Stimulated activated naive B cell treated with anti-CD40 and anti-IgM and Interleukin-4, amounts not matched to agents 10 μg/mL and 1 μg/mL and 100 μg/mL, for 72 hours (primary cell): Measurements from ENCODE around the gene SARM1.
A peak's percentile ranks its signal among the peaks of the same experiment; 100 is the strongest.
"Not testable (repeated sequence)": the region's sequence is repeated elsewhere in the genome, so short reads cannot be mapped to it uniquely, and the experiment has no call there.

Source experiments
- ATAC-seq, 2 donors: fragments of 150-1000 bp; cut with Tn5 transposase; replicated peaks; 2 replicates each; pipeline ENCODE4 v1.10.0; 2021; ENCODE audit warnings: moderate library complexity in 1 of 2
- DNase-seq: peaks from one replicate; pipeline ENCODE4 v3.0.0; 2021
- H3K27ac Mint-ChIP-seq: one replicate; pipeline ENCODE4 v1.8.0; 2022; ENCODE audit warnings: mild to moderate bottlenecking, mixed read lengths
- H3K27me3 Mint-ChIP-seq, 2 donors: one replicate each; pipeline ENCODE4 v1.8.0; 2022; ENCODE audit warnings: mixed read lengths in 2 of 2
- H3K36me3 Mint-ChIP-seq, 2 donors: one replicate each; pipeline ENCODE4 v1.8.0; 2022; ENCODE audit warnings: mixed read lengths in 2 of 2, mild to moderate bottlenecking in 1 of 2
- H3K4me1 Mint-ChIP-seq, 2 donors: one replicate each; pipeline ENCODE4 v1.8.0; 2022; ENCODE audit warnings: mixed read lengths in 2 of 2, mild to moderate bottlenecking in 1 of 2
- H3K4me3 Mint-ChIP-seq, 2 donors: one replicate each; pipeline ENCODE4 v1.8.0; 2022; ENCODE audit warnings: mild to moderate bottlenecking in 2 of 2, mixed read lengths in 2 of 2, moderate library complexity in 1 of 2
- H3K9me3 Mint-ChIP-seq, 2 donors: one replicate each; pipeline ENCODE4 v1.8.0; 2022; ENCODE audit warnings: mixed read lengths in 2 of 2, mild to moderate bottlenecking in 1 of 2

SARM1 gene

GRCh38 chr17:28421787-28422305 is 50.4 kb downstream of the SARM1 start:
- no peak overlapping the region for H3K27ac Mint-ChIP-seq
- H3K9me3 Mint-ChIP-seq, result no peaks in the 10 kb centered on the region
- DNase-seq (no peak), ATAC-seq (no peak)
- peaks cover 1 to 3% of the 10 kb centered on the region in 2 donors for H3K4me1 Mint-ChIP-seq
- H3K4me3 Mint-ChIP-seq, result no peak overlapping the region
- H3K36me3 Mint-ChIP-seq, result no peaks in the 10 kb centered on the region
- H3K27me3 Mint-ChIP-seq, result peaks cover 11 to 46% of the 10 kb centered on the region in 2 donors

GRCh38 chr17:28425206-28425605 is 53.7 kb downstream of the SARM1 start:
- ATAC-seq, result no peak
- Mint-ChIP-seq H3K27me3 (peaks cover 8 to 31% of the 10 kb centered on the region in 2 donors), H3K36me3 (no peaks in the 10 kb centered on the region), H3K4me3 (no peak overlapping the region), H3K27ac (no peak overlapping the region), H3K9me3 (no peaks in the 10 kb centered on the region), H3K4me1 (no peaks in the 10 kb centered on the region)
- DNase-seq, result no peak

- peaks cover 8 to 31% of the 10 kb centered on the region in 2 donors for H3K27me3 Mint-ChIP-seq
- ATAC-seq, result peak in 1 of 2 donors; percentile 25
- no peaks in the 10 kb centered on the region for H3K9me3 Mint-ChIP-seq
- no peak overlapping the region for H3K27ac Mint-ChIP-seq
- no peak overlapping the region for H3K4me3 Mint-ChIP-seq
- DNase-seq, result no peak
- no peaks in the 10 kb centered on the region for H3K4me1 Mint-ChIP-seq
- H3K36me3 Mint-ChIP-seq, result no peaks in the 10 kb centered on the region
These were observed 54.6 kb downstream of the SARM1 start for GRCh38 chr17:28426081-28426519.

- Mint-ChIP-seq H3K4me1 (no peaks in the 10 kb centered on the region), H3K27ac (no peak overlapping the region), H3K9me3 (no peaks in the 10 kb centered on the region), H3K4me3 (no peak overlapping the region), H3K36me3 (no peaks in the 10 kb centered on the region), H3K27me3 (peaks cover 12 to 40% of the 10 kb centered on the region in 2 donors)
- ATAC-seq (no peak), DNase-seq (no peak)
These were observed 55.9 kb downstream of the SARM1 start for GRCh38 chr17:28427371-28427770.

- not testable (repeated sequence) for H3K4me1 Mint-ChIP-seq, H3K27ac Mint-ChIP-seq, ATAC-seq, H3K36me3 Mint-ChIP-seq, DNase-seq, H3K4me3 Mint-ChIP-seq, H3K9me3 Mint-ChIP-seq
- H3K27me3 Mint-ChIP-seq, result peaks cover 12 to 44% of the 10 kb centered on the region in 2 donors
These were observed 56.5 kb downstream of the SARM1 start for GRCh38 chr17:28427982-28428381.

GRCh38 chr17:28433721-28434120 is 62.2 kb downstream of the SARM1 start:
- DNase-seq (no peak), ATAC-seq (no peak)
- H3K4me1 Mint-ChIP-seq, result peaks cover 1 to 5% of the 10 kb centered on the region in 2 donors
- no peaks in the 10 kb centered on the region for H3K9me3 Mint-ChIP-seq
- no peak overlapping the region for H3K27ac Mint-ChIP-seq
- peaks cover 5 to 34% of the 10 kb centered on the region in 2 donors for H3K27me3 Mint-ChIP-seq
- no peaks in the 10 kb centered on the region for H3K36me3 Mint-ChIP-seq
- no peak overlapping the region for H3K4me3 Mint-ChIP-seq

- H3K4me1 Mint-ChIP-seq, H3K4me3 Mint-ChIP-seq, ATAC-seq, H3K9me3 Mint-ChIP-seq, H3K27ac Mint-ChIP-seq, DNase-seq, H3K36me3 Mint-ChIP-seq: not testable (repeated sequence)
- H3K27me3 Mint-ChIP-seq, result peaks cover 11 to 34% of the 10 kb centered on the region in 2 donors
These were observed 62.8 kb downstream of the SARM1 start for GRCh38 chr17:28434326-28434725.

- Mint-ChIP-seq H3K9me3 (peaks cover 0 to 2% of the 10 kb centered on the region in 2 donors), H3K27me3 (peaks cover 25 to 45% of the 10 kb centered on the region in 2 donors), H3K4me3 (no peak overlapping the region), H3K36me3 (no peaks in the 10 kb centered on the region), H3K27ac (no peak overlapping the region), H3K4me1 (no peaks in the 10 kb centered on the region)
- ATAC-seq, result no peak
- DNase-seq, result no peak
These were observed 72.6 kb downstream of the SARM1 start for GRCh38 chr17:28443901-28444638.

GRCh38 chr17:28446716-28447395 is 75.4 kb downstream of the SARM1 start:
- ATAC-seq (no peak), DNase-seq (no peak)
- Mint-ChIP-seq H3K4me1 (no peaks in the 10 kb centered on the region), H3K27me3 (peaks cover 21 to 34% of the 10 kb centered on the region in 2 donors), H3K36me3 (no peaks in the 10 kb centered on the region), H3K4me3 (no peak overlapping the region), H3K9me3 (peaks cover 8 to 11% of the 10 kb centered on the region in 2 donors), H3K27ac (peak overlapping the region; percentile 6)

GRCh38 chr17:28447396-28447760 is 75.9 kb downstream of the SARM1 start:
- H3K9me3 Mint-ChIP-seq, result peaks cover 8 to 11% of the 10 kb centered on the region in 2 donors
- no peaks in the 10 kb centered on the region for H3K36me3 Mint-ChIP-seq
- no peak for ATAC-seq
- H3K27ac Mint-ChIP-seq, result no peak overlapping the region
- no peaks in the 10 kb centered on the region for H3K4me1 Mint-ChIP-seq
- H3K27me3 Mint-ChIP-seq, result peaks cover 20 to 33% of the 10 kb centered on the region in 2 donors
- DNase-seq, result no peak
- no peak overlapping the region for H3K4me3 Mint-ChIP-seq

- H3K4me3 Mint-ChIP-seq, result no peak overlapping the region
- H3K27ac Mint-ChIP-seq, result no peak overlapping the region
- DNase-seq (no peak), ATAC-seq (no peak)
- no peaks in the 10 kb centered on the region for H3K4me1 Mint-ChIP-seq
- peaks cover 8 to 11% of the 10 kb centered on the region in 2 donors for H3K9me3 Mint-ChIP-seq
- no peaks in the 10 kb centered on the region for H3K36me3 Mint-ChIP-seq
- H3K27me3 Mint-ChIP-seq, result peaks cover 25 to 35% of the 10 kb centered on the region in 2 donors
These were observed 78.4 kb downstream of the SARM1 start for GRCh38 chr17:28449859-28450258.
